ENCODE results near the gene SLC25A39. TPM values are rescaled to one million over a fixed set of nuclear protein-coding genes. Genes with fewer than 3 reads are reported as not detected.

The SLC25A39 gene
- total and polyA plus RNA-seq, 11 donors, result 37.2 to 96.0 (median 55.2) TPM

DNA sequence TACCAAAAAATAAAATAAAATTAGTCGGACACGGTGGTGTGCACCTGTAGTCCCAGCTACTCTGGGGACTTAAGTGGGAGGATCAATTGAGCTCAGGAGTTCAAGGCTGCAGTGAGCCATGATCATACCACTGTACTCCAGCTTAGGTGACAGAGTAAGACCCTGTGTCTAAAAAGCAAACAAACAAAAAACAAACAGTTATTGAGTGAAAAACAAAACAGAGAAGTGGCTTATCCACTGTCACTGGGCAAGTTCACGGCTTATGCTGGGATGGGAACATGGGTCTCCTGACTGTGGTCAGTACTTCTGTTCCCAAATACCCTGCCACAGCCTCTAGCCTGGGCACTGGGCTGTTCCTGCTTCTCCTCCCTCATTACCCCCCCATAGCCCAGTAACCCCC is 10.9 kb upstream of the SLC25A39 start:
- intact Hi-C loops (cut with DNase I), result no loop called here
- WGBS, 4 donors, result 71 to 77% (median 73%) methylated on average over 3 of the region's 3 CpGs
- Histone ChIP-seq H3K27ac (peak overlapping the region in 1 of 12 donors; percentile 52), H3K27me3 (no peaks in the 10 kb centered on the region), H3K4me3 (no peak overlapping the region), H3K9me3 (no peaks in the 10 kb centered on the region), H3K36me3 (no peaks in the 10 kb centered on the region), H3K4me1 (peaks cover 0 to 45% (median 2%) of the 10 kb centered on the region in 12 donors)
- ATAC-seq (no peak), DNase-seq (no peak)
- TF ChIP-seq, protein P1, sequence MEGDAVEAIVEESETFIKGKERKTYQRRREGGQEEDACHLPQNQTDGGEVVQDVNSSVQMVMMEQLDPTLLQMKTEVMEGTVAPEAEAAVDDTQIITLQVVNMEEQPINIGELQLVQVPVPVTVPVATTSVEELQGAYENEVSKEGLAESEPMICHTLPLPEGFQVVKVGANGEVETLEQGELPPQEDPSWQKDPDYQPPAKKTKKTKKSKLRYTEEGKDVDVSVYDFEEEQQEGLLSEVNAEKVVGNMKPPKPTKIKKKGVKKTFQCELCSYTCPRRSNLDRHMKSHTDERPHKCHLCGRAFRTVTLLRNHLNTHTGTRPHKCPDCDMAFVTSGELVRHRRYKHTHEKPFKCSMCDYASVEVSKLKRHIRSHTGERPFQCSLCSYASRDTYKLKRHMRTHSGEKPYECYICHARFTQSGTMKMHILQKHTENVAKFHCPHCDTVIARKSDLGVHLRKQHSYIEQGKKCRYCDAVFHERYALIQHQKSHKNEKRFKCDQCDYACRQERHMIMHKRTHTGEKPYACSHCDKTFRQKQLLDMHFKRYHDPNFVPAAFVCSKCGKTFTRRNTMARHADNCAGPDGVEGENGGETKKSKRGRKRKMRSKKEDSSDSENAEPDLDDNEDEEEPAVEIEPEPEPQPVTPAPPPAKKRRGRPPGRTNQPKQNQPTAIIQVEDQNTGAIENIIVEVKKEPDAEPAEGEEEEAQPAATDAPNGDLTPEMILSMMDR (IDR thresholded peaks at IDR 0.05), result no peak
- TF ChIP-seq POLR2A (IDR thresholded peaks at IDR 0.05), result no peak

DNA sequence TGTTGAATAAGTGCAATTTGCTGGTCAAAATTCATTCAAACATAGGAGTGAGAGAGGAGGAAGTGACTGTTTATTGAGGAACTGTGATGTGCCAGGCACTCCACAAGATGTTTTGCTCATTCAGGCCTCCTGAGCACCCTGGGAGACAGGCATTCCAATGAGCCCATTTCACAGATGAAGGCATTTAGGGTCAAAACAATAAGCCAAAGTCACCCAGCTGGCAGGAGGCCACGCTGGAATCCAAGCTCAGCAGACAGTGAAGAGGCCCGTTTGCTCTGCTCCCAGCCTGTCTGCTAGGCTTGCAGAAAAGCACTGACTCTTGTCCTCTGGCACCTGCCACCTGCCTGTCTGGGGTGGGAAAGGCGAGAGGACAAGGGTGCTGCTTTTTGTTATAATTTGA is 10.1 kb upstream of the SLC25A39 start:
- DNase-seq, result no peak
- no peak for ATAC-seq
- intact Hi-C loops (cut with DNase I), result loop anchor here in 1 of 10 donors (5.0 kb wide), 1 partner anchor 192 kb away; the partner anchor contains the start of gene HROB
- 50 to 65% (median 59%) methylated on average over 3 of the region's 3 CpGs for WGBS, 4 donors
- no peaks in the 10 kb centered on the region for H3K27me3 ChIP-seq
- TF ChIP-seq, protein P1 (IDR thresholded peaks at IDR 0.05), result no peak
- no peak for TF ChIP-seq POLR2A (IDR thresholded peaks at IDR 0.05)
- H3K4me3 ChIP-seq, result no peak overlapping the region
- no peaks in the 10 kb centered on the region for H3K9me3 ChIP-seq
- peak overlapping the region in 1 of 12 donors; percentile 49 for H3K27ac ChIP-seq
- H3K36me3 ChIP-seq, result no peaks in the 10 kb centered on the region
- H3K4me1 ChIP-seq, result peaks cover 0 to 40% (median 2%) of the 10 kb centered on the region in 12 donors

GRCh38 chr17:44334315-44334714 is 9.7 kb upstream of the SLC25A39 start:
- H3K9me3 ChIP-seq, result no peaks in the 10 kb centered on the region
- no peak for ATAC-seq
- H3K36me3 ChIP-seq, result no peaks in the 10 kb centered on the region
- intact Hi-C loops (cut with DNase I), result loop anchor here in 1 of 10 donors (5.0 kb wide), 1 partner anchor 192 kb away; the partner anchor contains the start of gene HROB
- WGBS, 4 donors, result 67 to 85% (median 69%) methylated on average over 2 of the region's 2 CpGs
- H3K27ac ChIP-seq, result peak overlapping the region in 1 of 12 donors; percentile 49
- H3K4me3 ChIP-seq, result no peak overlapping the region
- no peaks in the 10 kb centered on the region for H3K27me3 ChIP-seq
- TF ChIP-seq POLR2A (IDR thresholded peaks at IDR 0.05), result no peak
- TF ChIP-seq, protein P1 (IDR thresholded peaks at IDR 0.05), result no peak
- no peak for DNase-seq
- peaks cover 0 to 40% (median 2%) of the 10 kb centered on the region in 12 donors for H3K4me1 ChIP-seq

GRCh38 chr17:44333371-44333770 is 8.7 kb upstream of the SLC25A39 start:
- ATAC-seq, result peak in 2 of 4 donors; percentile 44 to 62

More at GRCh38 chr17:44333371-44333770, 8.7 kb upstream of the SLC25A39 start:
- no peaks in the 10 kb centered on the region for H3K27me3 ChIP-seq
- H3K36me3 ChIP-seq, result no peaks in the 10 kb centered on the region
- DNase-seq, result peak in 2 of 5 donors; percentile 56 to 71
- no peak overlapping the region for H3K4me3 ChIP-seq
- H3K27ac ChIP-seq, result no peak overlapping the region
- TF ChIP-seq, protein P1 (IDR thresholded peaks at IDR 0.05), result no peak
- no peak for TF ChIP-seq POLR2A (IDR thresholded peaks at IDR 0.05)
- peaks cover 0 to 40% (median under 1%) of the 10 kb centered on the region in 12 donors for H3K4me1 ChIP-seq
- intact Hi-C loops (cut with DNase I), result loop anchor here in 1 of 10 donors (5.0 kb wide), 1 partner anchor 191 kb away; the partner anchor contains the start of gene HROB
- H3K9me3 ChIP-seq, result no peaks in the 10 kb centered on the region
- WGBS, 4 donors, result 65 to 68% (median 67%) methylated on average over 5 of the region's 5 CpGs

Data from heart left ventricle (tissue), 16 donors.